Measurements from ENCODE around the gene HELZ2. TPM values are rescaled to one million over a fixed set of nuclear protein-coding genes. Genes with fewer than 3 reads are reported as not detected.

The HELZ2 gene
- total RNA-seq, 1 experiment from 2014 or later = 27.9 TPM

DNA sequence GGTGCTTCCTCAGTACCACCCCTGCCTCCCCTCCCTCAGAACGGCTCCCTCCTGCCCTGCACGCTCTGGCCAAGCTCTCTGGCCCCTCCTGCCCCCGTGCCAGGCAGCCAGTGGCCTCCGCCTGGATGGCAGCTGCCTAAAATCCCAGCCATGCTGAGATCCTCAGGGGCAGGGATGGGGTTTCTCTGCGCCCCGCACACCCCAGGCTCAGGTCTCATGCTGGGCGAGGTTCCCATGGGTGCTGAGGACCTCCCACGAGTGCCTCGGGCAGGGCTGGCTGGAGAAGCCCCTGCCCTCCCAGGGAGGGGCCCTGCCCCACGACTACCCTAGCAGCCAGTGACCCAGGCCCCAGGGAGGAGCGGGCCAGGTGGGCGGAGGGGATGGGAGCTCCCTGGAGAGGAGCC lies 39.6 kb downstream of the HELZ2 start:
- Histone ChIP-seq H3K27ac (ENCODE audit: insufficient read length, low read depth, low read length) (no peak overlapping the region), H3K79me2 (ENCODE audit: insufficient read depth, low read length) (no peaks in the 10 kb centered on the region), H2BK20ac (ENCODE audit: low read depth, low read length, poor library complexity, severe bottlenecking) (no peak overlapping the region), H3K4ac (ENCODE audit: low read depth, low read length) (no peak overlapping the region), H2BK120ac (ENCODE audit: low read depth, low read length, poor library complexity, severe bottlenecking) (no peak overlapping the region), H3K79me1 (ENCODE audit: insufficient read depth, low read depth, low read length, poor library complexity, severe bottlenecking) (no peaks in the 10 kb centered on the region), H3K4me2 (ENCODE audit: insufficient read depth, insufficient read length, low read length) (no peak overlapping the region), H2AFZ (ENCODE audit: low read length) (no peak overlapping the region), H4K20me1 (ENCODE audit: control insufficient read depth, insufficient read depth, insufficient read length) (peaks cover 5% of the 10 kb centered on the region), H2BK12ac (ENCODE audit: insufficient read length, low read depth, low read length) (no peak overlapping the region), H2BK15ac (ENCODE audit: low read depth, low read length) (no peak overlapping the region; the same call in 1 of the 2 replicates), H4K8ac (replicated peaks; ENCODE audit: insufficient read length, low read depth, low read length) (no peak overlapping the region), H4K91ac (ENCODE audit: insufficient read length, low read depth, low read length) (no peak overlapping the region), H3K4me1 (ENCODE audit: insufficient read depth, low read length) (no peaks in the 10 kb centered on the region), H4K5ac (ENCODE audit: insufficient read length, low read depth, low read length) (no peak overlapping the region), H2AK5ac (ENCODE audit: insufficient read length, low read length) (no peak overlapping the region), H3T11ph (ENCODE audit: low read length) (no peak overlapping the region), H2BK5ac (ENCODE audit: insufficient read length, low read length) (no peak overlapping the region), H3K23me2 (ENCODE audit: insufficient read length, low read depth, low read length, poor library complexity, severe bottlenecking) (no peaks in the 10 kb centered on the region), H3K56ac (ENCODE audit: insufficient read length, low read depth, low read length) (no peak overlapping the region), H3K18ac (ENCODE audit: insufficient read length, low read depth, low read length) (no peak overlapping the region), H3K14ac (ENCODE audit: insufficient read depth, low read length) (no peak overlapping the region; the same call in 1 of the 2 replicates), H3K9me3 (ENCODE audit: control insufficient read depth, low read depth, low read length) (no peaks in the 10 kb centered on the region), H3K27me3 (ENCODE audit: insufficient read depth, low read length) (no peaks in the 10 kb centered on the region), H3K23ac (ENCODE audit: insufficient read length, low read depth, low read length) (no peak overlapping the region), H3K9ac (ENCODE audit: extremely low read depth, insufficient read length, low read length) (no peak overlapping the region)
- H3K4me3 Mint-ChIP-seq = no peak overlapping the region
- H3K9me3 Mint-ChIP-seq = no peaks in the 10 kb centered on the region
- H3K36me3 Mint-ChIP-seq (ENCODE audit: insufficient read depth in 1 of 3, low read depth in 3 of 3) = no peaks in the 10 kb centered on the region
- peaks cover 3 to 8% of the 10 kb centered on the region in 2 experiments; a peak in 3 of 4 replicates for H3K4me1 Mint-ChIP-seq
- no peak for DNase-seq
- WGBS (ENCODE audit: extremely low coverage, insufficient read length, low lambda C conversion rate) = no CpG with 5 or more reads among the region's 12 CpGs
- TF ChIP-seq, protein P1, sequence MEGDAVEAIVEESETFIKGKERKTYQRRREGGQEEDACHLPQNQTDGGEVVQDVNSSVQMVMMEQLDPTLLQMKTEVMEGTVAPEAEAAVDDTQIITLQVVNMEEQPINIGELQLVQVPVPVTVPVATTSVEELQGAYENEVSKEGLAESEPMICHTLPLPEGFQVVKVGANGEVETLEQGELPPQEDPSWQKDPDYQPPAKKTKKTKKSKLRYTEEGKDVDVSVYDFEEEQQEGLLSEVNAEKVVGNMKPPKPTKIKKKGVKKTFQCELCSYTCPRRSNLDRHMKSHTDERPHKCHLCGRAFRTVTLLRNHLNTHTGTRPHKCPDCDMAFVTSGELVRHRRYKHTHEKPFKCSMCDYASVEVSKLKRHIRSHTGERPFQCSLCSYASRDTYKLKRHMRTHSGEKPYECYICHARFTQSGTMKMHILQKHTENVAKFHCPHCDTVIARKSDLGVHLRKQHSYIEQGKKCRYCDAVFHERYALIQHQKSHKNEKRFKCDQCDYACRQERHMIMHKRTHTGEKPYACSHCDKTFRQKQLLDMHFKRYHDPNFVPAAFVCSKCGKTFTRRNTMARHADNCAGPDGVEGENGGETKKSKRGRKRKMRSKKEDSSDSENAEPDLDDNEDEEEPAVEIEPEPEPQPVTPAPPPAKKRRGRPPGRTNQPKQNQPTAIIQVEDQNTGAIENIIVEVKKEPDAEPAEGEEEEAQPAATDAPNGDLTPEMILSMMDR (conservative IDR thresholded peaks at IDR 0.05) = no peak
- no peaks in the 10 kb centered on the region for H3K27me3 Mint-ChIP-seq (ENCODE audit: low read depth)
- no peak overlapping the region for H3K27ac Mint-ChIP-seq
